Measurements from ENCODE around the gene ADAP1.
A peak's percentile ranks its signal among the peaks of the same experiment; 100 is the strongest.

The ADAP1 gene

GRCh38 chr7:904847-905246 is 49.6 kb downstream of the ADAP1 start:
- TF ChIP-seq, protein P1, sequence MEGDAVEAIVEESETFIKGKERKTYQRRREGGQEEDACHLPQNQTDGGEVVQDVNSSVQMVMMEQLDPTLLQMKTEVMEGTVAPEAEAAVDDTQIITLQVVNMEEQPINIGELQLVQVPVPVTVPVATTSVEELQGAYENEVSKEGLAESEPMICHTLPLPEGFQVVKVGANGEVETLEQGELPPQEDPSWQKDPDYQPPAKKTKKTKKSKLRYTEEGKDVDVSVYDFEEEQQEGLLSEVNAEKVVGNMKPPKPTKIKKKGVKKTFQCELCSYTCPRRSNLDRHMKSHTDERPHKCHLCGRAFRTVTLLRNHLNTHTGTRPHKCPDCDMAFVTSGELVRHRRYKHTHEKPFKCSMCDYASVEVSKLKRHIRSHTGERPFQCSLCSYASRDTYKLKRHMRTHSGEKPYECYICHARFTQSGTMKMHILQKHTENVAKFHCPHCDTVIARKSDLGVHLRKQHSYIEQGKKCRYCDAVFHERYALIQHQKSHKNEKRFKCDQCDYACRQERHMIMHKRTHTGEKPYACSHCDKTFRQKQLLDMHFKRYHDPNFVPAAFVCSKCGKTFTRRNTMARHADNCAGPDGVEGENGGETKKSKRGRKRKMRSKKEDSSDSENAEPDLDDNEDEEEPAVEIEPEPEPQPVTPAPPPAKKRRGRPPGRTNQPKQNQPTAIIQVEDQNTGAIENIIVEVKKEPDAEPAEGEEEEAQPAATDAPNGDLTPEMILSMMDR (IDR thresholded peaks at IDR 0.05; ENCODE audit: insufficient read depth, low read depth, low read length, missing control alignments), result no peak
- H3K4me3 ChIP-seq (ENCODE audit: low read depth, low read length), result no peak overlapping the region
- DNase-seq (ENCODE audit: low read depth), result no peak

DNA sequence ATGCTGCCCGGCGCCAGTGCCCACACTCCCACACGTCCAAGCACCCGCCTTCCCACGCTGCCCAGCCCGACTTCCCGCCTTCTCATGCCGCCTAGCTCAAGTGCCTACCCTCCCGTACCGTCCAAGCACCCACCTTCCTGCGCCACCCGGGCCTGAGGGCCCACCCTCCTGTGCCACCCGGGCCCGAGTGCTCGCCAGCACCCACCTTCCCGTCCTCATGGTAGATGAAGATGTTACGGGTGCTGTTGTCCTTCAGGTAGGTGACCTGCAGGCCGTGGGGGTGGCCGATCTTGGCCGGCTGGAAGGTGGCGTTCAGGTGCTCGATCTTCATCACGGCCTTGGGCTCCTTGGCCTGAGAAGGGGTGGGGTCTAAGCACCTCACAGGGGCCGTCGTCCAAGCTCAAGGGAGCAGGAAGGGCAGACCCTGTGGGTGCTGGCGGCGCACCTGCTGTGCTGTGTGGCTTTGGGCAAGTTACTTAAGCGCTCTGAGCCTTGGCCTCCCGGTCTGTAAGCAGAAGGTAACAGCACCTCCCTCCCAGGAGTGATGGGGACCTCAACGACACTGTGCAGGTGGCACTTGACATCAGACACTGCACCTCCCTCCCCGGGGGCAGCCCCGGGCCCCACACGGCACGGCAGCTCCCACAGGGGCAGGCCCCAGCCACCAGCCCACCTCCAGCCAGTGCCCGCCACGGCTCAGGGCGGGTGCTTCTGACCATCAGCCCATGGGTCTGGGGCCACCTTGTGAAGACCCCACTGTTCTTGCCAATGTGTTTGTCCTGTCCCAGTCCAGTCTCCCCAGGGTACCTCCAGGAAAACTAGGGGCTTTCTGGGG is 50.3 kb downstream of the ADAP1 start:
- TF ChIP-seq, protein P1 (IDR thresholded peaks at IDR 0.05; ENCODE audit: insufficient read depth, low read depth, low read length, missing control alignments), result no peak
- DNase-seq (ENCODE audit: low read depth), result no peak
- no peak overlapping the region for H3K4me3 ChIP-seq (ENCODE audit: low read depth, low read length)

GRCh38 chr7:902996-903395 is 51.5 kb downstream of the ADAP1 start:
- TF ChIP-seq, protein P1 (IDR thresholded peaks at IDR 0.05; ENCODE audit: insufficient read depth, low read depth, low read length, missing control alignments), result no peak
- no peak for DNase-seq (ENCODE audit: low read depth)
- H3K4me3 ChIP-seq (ENCODE audit: low read depth, low read length), result no peak overlapping the region

GRCh38 chr7:901388-902154 is 52.9 kb downstream of the ADAP1 start:
- peak; percentile 76 for DNase-seq (ENCODE audit: low read depth)
- H3K4me3 ChIP-seq (ENCODE audit: low read depth, low read length), result no peak overlapping the region
- TF ChIP-seq, protein P1 (IDR thresholded peaks at IDR 0.05; ENCODE audit: insufficient read depth, low read depth, low read length, missing control alignments), result no peak

DNA sequence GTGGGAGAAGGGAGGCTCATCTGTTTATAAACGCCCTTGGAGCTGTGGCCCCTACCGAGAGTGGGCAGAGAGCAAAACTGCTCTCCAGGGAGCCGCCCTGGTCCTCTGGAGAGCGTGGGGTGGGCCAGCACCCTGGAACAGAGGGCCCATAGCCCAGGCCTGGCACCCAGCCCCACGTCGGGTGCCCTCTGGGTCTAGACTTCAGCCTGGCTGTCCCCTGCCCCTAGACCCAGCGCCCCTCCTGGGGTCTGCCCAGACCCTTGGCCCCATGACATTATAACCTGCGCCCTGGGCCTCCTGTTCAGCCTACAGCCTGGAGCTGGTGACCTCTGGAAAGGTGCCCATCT is 53.5 kb downstream of the ADAP1 start:
- no peak for DNase-seq (ENCODE audit: low read depth)
- H3K4me3 ChIP-seq (ENCODE audit: low read depth, low read length), result no peak overlapping the region
- TF ChIP-seq, protein P1 (IDR thresholded peaks at IDR 0.05; ENCODE audit: insufficient read depth, low read depth, low read length, missing control alignments), result no peak

GRCh38 chr7:900331-901040 is 54.0 kb downstream of the ADAP1 start:
- H3K4me3 ChIP-seq (ENCODE audit: low read depth, low read length), result no peak overlapping the region
- TF ChIP-seq, protein P1 (IDR thresholded peaks at IDR 0.05; ENCODE audit: insufficient read depth, low read depth, low read length, missing control alignments), result no peak
- no peak for DNase-seq (ENCODE audit: low read depth)

Measured in GM12865 (cell line).